ENCODE data around the gene PPP1R37. TPM values are rescaled to one million over a fixed set of nuclear protein-coding genes. Genes with fewer than 3 reads are reported as not detected.

Gene PPP1R37
- total and polyA plus RNA-seq, 2 of the 8 experiments (the other 6 are each of a cell fraction or from before 2014, with no cell fraction given): 14.6 to 25.7 TPM

- Histone ChIP-seq H3K9ac (replicated peaks in 1 of 4; ENCODE audit: extremely low read depth in 1 of 4, low read depth in 3 of 4, low read length in 3 of 4) (no peak overlapping the region), H3K18ac (ENCODE audit: extremely low read depth, low read length) (no peak overlapping the region), H3K9me3 (ENCODE audit: insufficient read depth in 2 of 2, low read depth in 1 of 2, low read length in 1 of 2) (no peaks in the 10 kb centered on the region), H3K36me3 (ENCODE audit: control insufficient read depth in 2 of 4, insufficient read depth in 4 of 4, low read length in 3 of 4) (peaks cover 8 to 47% (median 25%) of the 10 kb centered on the region in 4 experiments), H4K5ac (ENCODE audit: insufficient read length, low read depth, low read length) (no peak overlapping the region), H2BK12ac (ENCODE audit: low read depth, low read length) (no peak overlapping the region), H4K8ac (ENCODE audit: extremely low read depth, insufficient read depth, low read length) (no peak overlapping the region; the same call in 1 of the 2 replicates), H2AK5ac (ENCODE audit: low read depth, low read length) (no peak overlapping the region), H3K79me1 (ENCODE audit: low read depth, low read length) (peaks cover 7% of the 10 kb centered on the region), H3K56ac (replicated peaks; ENCODE audit: insufficient read length, low read depth, low read length) (no peak overlapping the region), H3K23me2 (ENCODE audit: low read depth, low read length) (no peaks in the 10 kb centered on the region), H3K4ac (replicated peaks; ENCODE audit: insufficient read length, low read depth, low read length) (no peak overlapping the region), H2BK15ac (ENCODE audit: low read length) (no peak overlapping the region), H2BK5ac (ENCODE audit: low read depth, low read length) (no peak overlapping the region), H3K27me3 (replicated peaks in 1 of 4; ENCODE audit: control insufficient read depth in 3 of 4, extremely low read depth in 1 of 4, insufficient read depth in 3 of 4, low read length in 3 of 4) (no peaks in the 10 kb centered on the region), H2BK20ac (ENCODE audit: low read length) (no peak overlapping the region), H3K23ac (ENCODE audit: insufficient read length) (no peak overlapping the region), H3K79me2 (ENCODE audit: control insufficient read depth in 1 of 2, insufficient read depth in 2 of 2, low read length in 2 of 2) (peaks cover 0 to 58% of the 10 kb centered on the region in 2 experiments; a peak in 2 of 4 replicates), H3K4me2 (ENCODE audit: insufficient read depth in 1 of 2, low read depth in 2 of 2, low read length in 2 of 2) (no peak overlapping the region), H3K4me3 (ENCODE audit: extremely low read depth in 1 of 4, insufficient read depth in 2 of 4, low read depth in 3 of 4, low read length in 4 of 4) (no peak overlapping the region), H2AFZ (ENCODE audit: low read length) (no peak overlapping the region), H2BK120ac (replicated peaks; ENCODE audit: low read depth, low read length) (no peak overlapping the region), H3K4me1 (replicated peaks in 1 of 4; ENCODE audit: control insufficient read depth in 3 of 4, insufficient read depth in 4 of 4, low read length in 3 of 4) (no peaks in the 10 kb centered on the region), H3K14ac (ENCODE audit: insufficient read length) (no peak overlapping the region), H4K20me1 (replicated peaks in 1 of 2; ENCODE audit: control insufficient read depth in 1 of 2, insufficient read depth in 2 of 2, low read length in 2 of 2) (peaks cover 18 to 19% of the 10 kb centered on the region in 2 experiments), H4K91ac (replicated peaks; ENCODE audit: insufficient read length, low read length) (no peak overlapping the region), H3K27ac (ENCODE audit: low read depth, low read length) (no peak overlapping the region)
- no peak for DNase-seq (ENCODE audit: low read depth in 1 of 2, low spot score in 2 of 2)
- FAIRE-seq: no peak
- 93% methylated on average over 14 of the region's 14 CpGs; no CpG with 5 or more reads in 1 of the 2 experiments for WGBS, 2 experiments (ENCODE audit: extremely low coverage in 1 of 2, insufficient coverage in 1 of 2, insufficient read length in 1 of 2, insufficient replicate concordance in 2 of 2, low coverage in 1 of 2, low lambda C conversion rate in 2 of 2, missing lambda C conversion rate in 1 of 2)
- ChIA-PET CTCF (ENCODE audit: partially characterized antibody) (interaction anchor here (0.5 to 9.7 kb wide), 7 partner anchors 8 to 57 kb away, joined by 3 to 85 read pairs (median 4); no protein-coding TSS in a partner anchor), POLR2A (ENCODE audit: partially characterized antibody) (interaction anchor here (1.0 to 2.2 kb wide), 5 partner anchors 10 to 45 kb away, joined by 3 to 5 read pairs (median 3); no protein-coding TSS in a partner anchor)
- TF ChIP-seq BACH1 (IDR thresholded peaks at IDR 0.05; ENCODE audit: low read length) (no peak), CTBP2 (IDR thresholded peaks at IDR 0.05; ENCODE audit: borderline replicate concordance, insufficient read depth, insufficient read length, low read length) (no peak), TEAD4 (IDR thresholded peaks at IDR 0.05; ENCODE audit: low read depth, low read length) (no peak), EP300 (IDR thresholded peaks at IDR 0.05; ENCODE audit: borderline replicate concordance in 1 of 2, low read depth in 2 of 2, low read length in 2 of 2) (no peak), NRF1 (IDR thresholded peaks at IDR 0.05; ENCODE audit: low read depth, low read length) (no peak), ZNF274 (IDR thresholded peaks at IDR 0.05; ENCODE audit: borderline replicate concordance, extremely low read depth, low read length) (no peak), MAFK (IDR thresholded peaks at IDR 0.05; ENCODE audit: low read depth, low read length) (no peak), SP2 (IDR thresholded peaks at IDR 0.05; ENCODE audit: low read length) (no peak), BRCA1 (IDR thresholded peaks at IDR 0.05; ENCODE audit: low read depth, low read length) (no peak), YY1 (IDR thresholded peaks at IDR 0.05; ENCODE audit: low read depth, low read length) (no peak), CHD2 (IDR thresholded peaks at IDR 0.05; ENCODE audit: low read length) (no peak), GTF2F1 (IDR thresholded peaks at IDR 0.05; ENCODE audit: borderline replicate concordance, low read depth, low read length) (no peak), CBX5 (IDR thresholded peaks at IDR 0.05; ENCODE audit: low read depth, low read length) (no peak), RXRA (IDR thresholded peaks at IDR 0.05; ENCODE audit: insufficient read depth, low read depth, low read length) (no peak)
Measured at GRCh38 chr19:45045671-45046353, 47.2 kb upstream of the PPP1R37 start.
